Measurements from ENCODE around the gene DYNLT2.

DNA sequence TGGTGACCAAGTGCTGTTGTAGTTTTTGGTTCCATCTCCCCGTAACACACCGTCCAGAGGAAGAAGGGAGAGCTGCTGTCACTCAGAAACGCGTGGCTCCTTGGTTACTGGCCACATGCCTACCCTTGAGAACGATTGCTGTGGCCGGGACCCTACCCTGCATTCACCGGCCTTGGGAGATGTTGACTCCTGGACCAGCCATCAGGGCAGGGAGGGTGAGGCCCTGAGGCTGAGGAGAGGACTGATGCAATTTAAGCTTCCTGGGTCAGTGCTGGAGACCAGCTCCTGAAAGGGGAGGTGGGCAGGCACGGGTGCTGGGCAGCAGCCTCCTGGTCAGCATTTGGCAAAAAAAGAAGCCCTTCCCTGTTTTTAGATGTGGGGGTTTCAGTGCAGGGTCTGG is 31.6 kb upstream of the DYNLT2 start:
- TF ChIP-seq, protein P1, sequence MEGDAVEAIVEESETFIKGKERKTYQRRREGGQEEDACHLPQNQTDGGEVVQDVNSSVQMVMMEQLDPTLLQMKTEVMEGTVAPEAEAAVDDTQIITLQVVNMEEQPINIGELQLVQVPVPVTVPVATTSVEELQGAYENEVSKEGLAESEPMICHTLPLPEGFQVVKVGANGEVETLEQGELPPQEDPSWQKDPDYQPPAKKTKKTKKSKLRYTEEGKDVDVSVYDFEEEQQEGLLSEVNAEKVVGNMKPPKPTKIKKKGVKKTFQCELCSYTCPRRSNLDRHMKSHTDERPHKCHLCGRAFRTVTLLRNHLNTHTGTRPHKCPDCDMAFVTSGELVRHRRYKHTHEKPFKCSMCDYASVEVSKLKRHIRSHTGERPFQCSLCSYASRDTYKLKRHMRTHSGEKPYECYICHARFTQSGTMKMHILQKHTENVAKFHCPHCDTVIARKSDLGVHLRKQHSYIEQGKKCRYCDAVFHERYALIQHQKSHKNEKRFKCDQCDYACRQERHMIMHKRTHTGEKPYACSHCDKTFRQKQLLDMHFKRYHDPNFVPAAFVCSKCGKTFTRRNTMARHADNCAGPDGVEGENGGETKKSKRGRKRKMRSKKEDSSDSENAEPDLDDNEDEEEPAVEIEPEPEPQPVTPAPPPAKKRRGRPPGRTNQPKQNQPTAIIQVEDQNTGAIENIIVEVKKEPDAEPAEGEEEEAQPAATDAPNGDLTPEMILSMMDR (IDR thresholded peaks at IDR 0.05), result no peak
- no peak for TF ChIP-seq POLR2A (IDR thresholded peaks at IDR 0.05)
- TF ChIP-seq EP300 (IDR thresholded peaks at IDR 0.05), result no peak

Data from tibial nerve (tissue), 4 donors.